H1 (cell line): ENCODE data around the gene SLC9C1. TPM values are rescaled to one million over a fixed set of nuclear protein-coding genes. Genes with fewer than 3 reads are reported as not detected.

Source experiments
- CTCF ChIA-PET: fragments of 300-600 bp; sonication (Branson Sonifier 250); formaldehyde crosslinking; loops from one replicate; lab custom pipeline; 2021; ENCODE audit not compliant: partially characterized antibody; lab: Charles Lee
- POLR2A ChIA-PET: fragments of 300-600 bp; sonication (Branson Sonifier 250); formaldehyde crosslinking; loops from one replicate; lab custom pipeline; 2021; ENCODE audit warnings: inconsistent platforms; ENCODE audit not compliant: partially characterized antibody; lab: Charles Lee
- DNase-seq, 2 experiments: peaks; one replicate each; pipeline versions ENCODE4 v3.0.0 to v3.0.0-alpha.2; 2010 to 2022; ENCODE audit warnings: low spot score in 2 of 2, low read depth in 1 of 2, mixed read lengths in 1 of 2
- FAIRE-seq: peaks from 2 replicates; lab custom pipeline; 2011; peaks lifted over from hg19 to GRCh38; lab: Jason Lieb, UNC
- H2AFZ ChIP-seq: 2 replicates; pipeline ENCODE4 v1.8.1; 2012; ENCODE audit warnings: low read length, inconsistent platforms
- H2AK5ac ChIP-seq: 2 replicates; pipeline ENCODE4 v1.6.1; 2013; ENCODE audit warnings: low read depth, low read length
- H2BK120ac ChIP-seq: replicated peaks from 2 replicates; pipeline ENCODE3; 2013; ENCODE audit warnings: low read depth, low read length, inconsistent platforms
- H2BK12ac ChIP-seq: 2 replicates; pipeline ENCODE4 v1.6.1; 2013; ENCODE audit warnings: low read depth, low read length
- H2BK15ac ChIP-seq: 2 replicates; pipeline ENCODE4 v1.6.1; 2013; ENCODE audit warnings: low read length
- H2BK20ac ChIP-seq: 2 replicates; pipeline ENCODE4 v1.6.1; 2013; ENCODE audit warnings: low read length
- H2BK5ac ChIP-seq: 2 replicates; pipeline ENCODE4 v1.6.1; 2013; ENCODE audit warnings: low read depth, low read length
- H3K14ac ChIP-seq: 2 replicates; pipeline ENCODE4 v1.6.1; 2013; ENCODE audit warnings: inconsistent platforms; ENCODE audit not compliant: insufficient read length
- H3K18ac ChIP-seq: 2 replicates; pipeline ENCODE4 v1.6.1; 2013; ENCODE audit warnings: low read length; ENCODE audit errors: extremely low read depth
- H3K23ac ChIP-seq: 2 replicates; pipeline ENCODE4 v1.6.1; 2013; ENCODE audit warnings: inconsistent platforms; ENCODE audit not compliant: insufficient read length
- H3K23me2 ChIP-seq: 2 replicates; pipeline ENCODE4 v1.6.1; 2013; ENCODE audit warnings: low read depth, low read length
- H3K27ac ChIP-seq: 2 replicates; pipeline ENCODE4 v1.6.1; 2011; ENCODE audit warnings: low read depth, low read length, inconsistent platforms
- H3K27me3 ChIP-seq, 4 experiments: replicated peaks in 1 of 4; 1 replicate in 1 of 4; 2 replicates in 3 of 4; pipeline versions ENCODE4 v1.6.1 to v1.8.1; 2011 to 2013; ENCODE audit warnings: low read length in 3 of 4, mild to moderate bottlenecking in 3 of 4, inconsistent platforms in 2 of 4, mixed read lengths in 2 of 4, moderate library complexity in 1 of 4; ENCODE audit not compliant: control insufficient read depth in 3 of 4, insufficient read depth in 3 of 4; ENCODE audit errors: extremely low read depth in 1 of 4
- H3K36me3 ChIP-seq, 4 experiments: 2 replicates each; pipeline versions ENCODE4 v1.6.1 to v1.8.1; 2011 to 2013; ENCODE audit warnings: mild to moderate bottlenecking in 4 of 4, low read length in 3 of 4, moderate library complexity in 2 of 4, control low read depth in 1 of 4, inconsistent platforms in 1 of 4; ENCODE audit not compliant: insufficient read depth in 4 of 4, control insufficient read depth in 2 of 4
- H3K4ac ChIP-seq: replicated peaks from 2 replicates; pipeline ENCODE3; 2013; ENCODE audit warnings: low read length, low read depth, mixed read lengths, inconsistent platforms; ENCODE audit not compliant: insufficient read length
- H3K4me1 ChIP-seq, 4 experiments: replicated peaks in 1 of 4; 1 replicate in 1 of 4; 2 replicates in 3 of 4; pipeline versions ENCODE4 v1.6.1 to v1.8.1; 2011 to 2013; ENCODE audit warnings: low read length in 3 of 4, inconsistent platforms in 2 of 4, mixed read lengths in 1 of 4; ENCODE audit not compliant: insufficient read depth in 4 of 4, control insufficient read depth in 3 of 4
- H3K4me2 ChIP-seq, 2 experiments: 2 replicates each; pipeline versions ENCODE4 v1.6.1 to v1.8.1; 2011 to 2013; ENCODE audit warnings: low read depth in 2 of 2, low read length in 2 of 2, control low read depth in 1 of 2, inconsistent platforms in 1 of 2, mild to moderate bottlenecking in 1 of 2; ENCODE audit not compliant: insufficient read depth in 1 of 2
- H3K4me3 ChIP-seq, 4 experiments: fragments of 200-600, 300-600 bp in 1 of 4; sonication (generic), shearing (Covaris generic), sonication (Bioruptor Twin) in 1 of 4; 2 replicates each; pipeline versions ENCODE4 v1.5.1 to v1.8.1; 2011 to 2016; ENCODE audit warnings: low read length in 4 of 4, low read depth in 3 of 4, control low read depth in 2 of 4, inconsistent platforms in 2 of 4, mild to moderate bottlenecking in 2 of 4, mixed read lengths in 1 of 4, moderate library complexity in 1 of 4; ENCODE audit not compliant: insufficient read depth in 2 of 4; ENCODE audit errors: extremely low read depth in 1 of 4
- H3K56ac ChIP-seq: replicated peaks from 2 replicates; pipeline ENCODE3; 2013; ENCODE audit warnings: low read depth, mild to moderate bottlenecking, mixed read lengths, low read length, inconsistent platforms; ENCODE audit not compliant: insufficient read length
- H3K79me1 ChIP-seq: 2 replicates; pipeline ENCODE4 v1.6.1; 2013; ENCODE audit warnings: low read depth, low read length, control low read depth
- H3K79me2 ChIP-seq, 2 experiments: 2 replicates each; pipeline versions ENCODE4 v1.6.1 to v1.8.1; 2012 to 2013; ENCODE audit warnings: low read length in 2 of 2, mild to moderate bottlenecking in 2 of 2, inconsistent platforms in 1 of 2; ENCODE audit not compliant: insufficient read depth in 2 of 2, control insufficient read depth in 1 of 2
- H3K9ac ChIP-seq, 4 experiments: replicated peaks in 1 of 4; 1 replicate in 1 of 4; 2 replicates in 3 of 4; pipeline versions ENCODE4 v1.6.1 to v1.8.1; 2011 to 2013; ENCODE audit warnings: low read depth in 3 of 4, low read length in 3 of 4, control low read depth in 2 of 4, mild to moderate bottlenecking in 2 of 4, moderate library complexity in 2 of 4, inconsistent platforms in 1 of 4; ENCODE audit errors: extremely low read depth in 1 of 4
- H3K9me3 ChIP-seq, 2 experiments: 2 replicates each; pipeline versions ENCODE4 v1.6.1 to v1.8.1; 2012 to 2013; ENCODE audit warnings: mild to moderate bottlenecking in 2 of 2, moderate library complexity in 2 of 2, control low read depth in 1 of 2, inconsistent platforms in 1 of 2, low read depth in 1 of 2, low read length in 1 of 2, mixed read lengths in 1 of 2; ENCODE audit not compliant: insufficient read depth in 2 of 2
- H4K20me1 ChIP-seq, 2 experiments: replicated peaks in 1 of 2; 2 replicates each; pipeline versions ENCODE3 to v1.8.1; 2011 to 2013; ENCODE audit warnings: inconsistent platforms in 2 of 2, low read length in 2 of 2, mild to moderate bottlenecking in 1 of 2; ENCODE audit not compliant: insufficient read depth in 2 of 2, control insufficient read depth in 1 of 2
- H4K5ac ChIP-seq: 2 replicates; pipeline ENCODE4 v1.6.1; 2013; ENCODE audit warnings: low read length, low read depth, mixed read lengths, inconsistent platforms; ENCODE audit not compliant: insufficient read length
- H4K8ac ChIP-seq: 2 replicates; pipeline ENCODE4 v1.8.0; 2013; ENCODE audit warnings: mild to moderate bottlenecking, moderate library complexity, low read length, inconsistent platforms; ENCODE audit not compliant: insufficient read depth; ENCODE audit errors: extremely low read depth
- H4K91ac ChIP-seq: replicated peaks from 2 replicates; pipeline ENCODE3; 2013; ENCODE audit warnings: low read length, mixed read lengths, inconsistent platforms; ENCODE audit not compliant: insufficient read length
- EP300 ChIP-seq, 2 experiments: IDR thresholded peaks; 1 replicate in 1 of 2; 2 replicates in 1 of 2; pipeline ENCODE4 v1.6.1; 2011 to 2012; ENCODE audit warnings: low read depth in 2 of 2, low read length in 2 of 2, mild to moderate bottlenecking in 2 of 2, borderline replicate concordance in 1 of 2, inconsistent platforms in 1 of 2, moderate library complexity in 1 of 2
- HDAC6 ChIP-seq: IDR thresholded peaks from one replicate; pipeline ENCODE4 v1.7.1; 2012; ENCODE audit warnings: low read depth, mild to moderate bottlenecking, inconsistent platforms, low read length, moderate library complexity
- JUN ChIP-seq: IDR thresholded peaks from 2 replicates; pipeline ENCODE4 v1.6.1; 2011; ENCODE audit warnings: low read depth, mild to moderate bottlenecking, improper control_type of control experiment, low read length
- RNF2 ChIP-seq: fragments of 200-900, 300-1000 bp; sonication (generic); IDR thresholded peaks from 2 replicates; pipeline ENCODE4 v1.7.1; 2016; ENCODE audit warnings: borderline replicate concordance, low read depth, mild to moderate bottlenecking, antibody characterized with exemption, low read length; ENCODE audit not compliant: poor library complexity, severe bottlenecking; ENCODE audit errors: missing control alignments
- WGBS, 2 experiments: shearing (Covaris generic) in 1 of 2; methylation state at CpG; one replicate each; pipeline versions ENCODE4 v1.1.6 to v1.1.7; 2013 to 2015; ENCODE audit warnings: low lambda C conversion rate in 2 of 2, mixed read lengths in 2 of 2, inconsistent platforms in 1 of 2, low coverage in 1 of 2, missing lambda C conversion rate in 1 of 2; ENCODE audit not compliant: insufficient replicate concordance in 2 of 2, insufficient coverage in 1 of 2, insufficient read length in 1 of 2; ENCODE audit errors: extremely low coverage in 1 of 2, missing lambda C conversion rate in 1 of 2; 5-methylcytosine and 5-hydroxymethylcytosine counted together
- polyA plus RNA-seq, 7 experiments: library from polyadenylated mRNA; depleted of rRNA in 3 of 7; stranded (reverse) in 5 of 7; unstranded in 2 of 7; fragments of >200 nt in 5 of 7; fragments of 200-250 nt in 2 of 7; gene quantifications; 1 replicate in 5 of 7; 2 replicates in 1 of 7; 4 replicates in 1 of 7; pipeline versions ENCODE4 v1.2.1 to v1.2.3, GENCODE V29; 2011 to 2013; ENCODE audit warnings: missing spikeins in 2 of 7, mixed read lengths in 2 of 7
- total RNA-seq: library from RNA; stranded (reverse); fragmentation: NEBNext Ultra II Directional; extraction: Animal tissue kit (Norgen Biotek cat#: 25700); gene quantifications from 2 replicates; pipeline ENCODE4 v1.2.1, GENCODE V29; 2021

The SLC9C1 gene
- total and polyA plus RNA-seq, 2 of the 8 experiments (the other 6 are each of a cell fraction or from before 2014, with no cell fraction given), result 0.15 to 0.24 TPM

GRCh38 chr3:112143251-112143650, 150.8 kb downstream of the SLC9C1 start:
- FAIRE-seq, result no peak

More at GRCh38 chr3:112143251-112143650, 150.8 kb downstream of the SLC9C1 start:
- POLR2A ChIA-PET, result no interaction called here
- H3K79me2 ChIP-seq, result no peaks in the 10 kb centered on the region
- TF ChIP-seq JUN, result no peak
- no peak for TF ChIP-seq EP300 (IDR thresholded peaks at IDR 0.05; ENCODE audit: borderline replicate concordance in 1 of 2, low read depth in 2 of 2, low read length in 2 of 2)
- no peak for TF ChIP-seq RNF2
- TF ChIP-seq HDAC6, result no peak
- no peak overlapping the region for H4K8ac ChIP-seq
- DNase-seq, result no peak
- H3K27me3 ChIP-seq, result no peaks in the 10 kb centered on the region
- H3K4me1 ChIP-seq, result no peaks in the 10 kb centered on the region
- H3K9ac ChIP-seq, result no peak overlapping the region
- no peaks in the 10 kb centered on the region for H3K36me3 ChIP-seq
- no peak overlapping the region for H2BK12ac ChIP-seq
- H2AK5ac ChIP-seq, result no peak overlapping the region
- no peak overlapping the region for H3K4me2 ChIP-seq
- H3K27ac ChIP-seq, result no peak overlapping the region
- no peak overlapping the region for H2BK15ac ChIP-seq
- no peak overlapping the region for H4K91ac ChIP-seq
- 96% methylated on average over 1 of the region's 1 CpG; no CpG with 5 or more reads in 1 of the 2 experiments for WGBS, 2 experiments
- no peak overlapping the region for H3K56ac ChIP-seq
- H3K23me2 ChIP-seq, result no peaks in the 10 kb centered on the region
- H2BK120ac ChIP-seq, result no peak overlapping the region
- no peaks in the 10 kb centered on the region for H4K20me1 ChIP-seq
- CTCF ChIA-PET, result no interaction called here
- no peak overlapping the region for H3K23ac ChIP-seq
- H3K4ac ChIP-seq, result no peak overlapping the region
- H3K18ac ChIP-seq, result no peak overlapping the region
- no peak overlapping the region for H2BK20ac ChIP-seq
- no peak overlapping the region for H2BK5ac ChIP-seq
- H3K14ac ChIP-seq, result no peak overlapping the region
- no peaks in the 10 kb centered on the region for H3K79me1 ChIP-seq
- no peak overlapping the region for H2AFZ ChIP-seq
- H3K4me3 ChIP-seq, result no peak overlapping the region
- peaks cover 0 to 9% of the 10 kb centered on the region in 2 experiments; a peak in 2 of 4 replicates for H3K9me3 ChIP-seq
- H4K5ac ChIP-seq, result no peak overlapping the region
